GM23248 (cell line): Measurements from ENCODE around the gene ITGAD. TPM values are rescaled to one million over a fixed set of nuclear protein-coding genes. Genes with fewer than 3 reads are reported as not detected.

Source experiments
- DNase-seq: peaks from one replicate; pipeline ENCODE4 v3.0.0-alpha.2; 2015
- H2AFZ ChIP-seq: fragments of 200-600 bp; sonication (generic); 2 replicates; pipeline ENCODE4 v1.6.1; 2016; ENCODE audit warnings: antibody characterized with exemption
- H3F3A ChIP-seq: fragments of 200-600 bp; sonication (generic); 2 replicates; pipeline ENCODE4 v1.6.1; 2016; ENCODE audit warnings: mild to moderate bottlenecking, antibody characterized with exemption, mixed run types; ENCODE audit not compliant: insufficient read depth
- H3K27ac ChIP-seq: fragments of 200-600 bp; sonication (generic); 2 replicates; pipeline ENCODE4 v1.5.1; 2016; ENCODE audit warnings: mild to moderate bottlenecking
- H3K27me3 ChIP-seq: fragments of 200-600 bp; sonication (generic); replicated peaks from 2 replicates; pipeline ENCODE4 v1.6.1; 2016; ENCODE audit warnings: mild to moderate bottlenecking; ENCODE audit not compliant: insufficient read depth
- H3K36me3 ChIP-seq: fragments of 200-600 bp; sonication (generic); 2 replicates; pipeline ENCODE4 v1.6.1; 2016; ENCODE audit warnings: low read depth, mild to moderate bottlenecking
- H3K4me1 ChIP-seq: fragments of 200-600 bp; sonication (generic); 2 replicates; pipeline ENCODE4 v1.6.1; 2016; ENCODE audit warnings: mild to moderate bottlenecking; ENCODE audit not compliant: insufficient read depth
- H3K4me2 ChIP-seq: fragments of 200-600 bp; sonication (generic); one replicate; pipeline ENCODE4 v1.6.1; 2016; ENCODE audit warnings: mild to moderate bottlenecking; ENCODE audit not compliant: unreplicated experiment
- H3K4me3 ChIP-seq: fragments of 200-600 bp; sonication (generic); 2 replicates; pipeline ENCODE4 v1.5.1; 2016; ENCODE audit warnings: mild to moderate bottlenecking
- H3K79me2 ChIP-seq: fragments of 200-600 bp; sonication (generic); 2 replicates; pipeline ENCODE4 v1.6.1; 2016; ENCODE audit warnings: mild to moderate bottlenecking; ENCODE audit not compliant: insufficient read depth
- H3K9ac ChIP-seq: fragments of 200-600 bp; sonication (generic); 2 replicates; pipeline ENCODE4 v1.6.1; 2016; ENCODE audit warnings: mild to moderate bottlenecking
- H3K9me2 ChIP-seq: fragments of 200-600 bp; sonication (generic); 2 replicates; pipeline ENCODE4 v1.6.1; 2016; ENCODE audit warnings: mixed run types, mild to moderate bottlenecking, moderate library complexity; ENCODE audit not compliant: insufficient read depth
- H3K9me3 ChIP-seq: fragments of 200-600 bp; sonication (generic); one replicate; pipeline ENCODE4 v1.6.1; 2017; ENCODE audit warnings: low read depth
- H4K20me1 ChIP-seq: fragments of 200-600 bp; sonication (generic); 2 replicates; pipeline ENCODE4 v1.6.0; 2016; ENCODE audit not compliant: insufficient read depth
- EZH2 ChIP-seq: fragments of 200-600 bp; sonication (generic); IDR thresholded peaks from 2 replicates; pipeline ENCODE4 v1.6.1; 2018; ENCODE audit warnings: antibody characterized with exemption, mild to moderate bottlenecking; ENCODE audit not compliant: insufficient read depth, poor library complexity, severe bottlenecking
- EZH2phosphoT487 ChIP-seq: fragments of 200-600 bp; sonication (generic); IDR thresholded peaks from 2 replicates; pipeline ENCODE4 v1.6.1; 2018; ENCODE audit warnings: antibody characterized with exemption, moderate library complexity, mild to moderate bottlenecking, low read depth; ENCODE audit not compliant: insufficient read depth
- WGBS, 2 experiments: methylation state at CpG; one replicate each; pipeline ENCODE4 v1.1.6; 2015 to 2017; ENCODE audit warnings: low lambda C conversion rate in 2 of 2, low coverage in 1 of 2; ENCODE audit errors: missing lambda C conversion rate in 2 of 2; 5-methylcytosine and 5-hydroxymethylcytosine counted together
- in situ Hi-C: fragments of 300-500 bp; cut with MboI; formaldehyde crosslinking; loops from 2 replicates; pipeline ENCODE4 v1.15.0; 2020
- polyA plus RNA-seq: library from polyadenylated mRNA; unstranded; fragments of >200 nt; fragmentation: Nextera tagmentation; extraction: Ambion mirVana; gene quantifications from 2 replicates; pipeline ENCODE4 v1.2.1, GENCODE V29; 2016
- total RNA-seq: library from RNA; depleted of rRNA; stranded (reverse); fragments of >200 nt; shearing (Covaris generic); gene quantifications from 2 replicates; pipeline ENCODE4 v1.2.3, GENCODE V29; 2014

The ITGAD gene
- total and polyA plus RNA-seq, 2 experiments from 2014 or later, result not detected

GRCh38 chr16:31377210-31377903 is 15.8 kb upstream of the ITGAD start:
- peaks cover 17% of the 10 kb centered on the region for H3K27me3 ChIP-seq
- H3K9me3 ChIP-seq, result no peaks in the 10 kb centered on the region
- in situ Hi-C loops, result no loop called here
- TF ChIP-seq EZH2, result no peak
- TF ChIP-seq EZH2phosphoT487, result no peak
- H3K27ac ChIP-seq, result no peak overlapping the region
- no peaks in the 10 kb centered on the region for H4K20me1 ChIP-seq
- no peaks in the 10 kb centered on the region for H3K4me1 ChIP-seq
- no peak overlapping the region for H3K4me3 ChIP-seq
- no peaks in the 10 kb centered on the region for H3K36me3 ChIP-seq
- H3K9me2 ChIP-seq, result no peaks in the 10 kb centered on the region
- no peak overlapping the region for H3K9ac ChIP-seq
- WGBS, 2 experiments, result 13 to 20% methylated on average over 7 of the region's 7 CpGs
- no peak overlapping the region for H2AFZ ChIP-seq
- H3K79me2 ChIP-seq, result no peaks in the 10 kb centered on the region
- no peak for DNase-seq
- H3F3A ChIP-seq, result no peaks in the 10 kb centered on the region
- no peak overlapping the region for H3K4me2 ChIP-seq

- Histone ChIP-seq H3K27ac (no peak overlapping the region), H3K4me1 (no peaks in the 10 kb centered on the region), H3K4me3 (no peak overlapping the region), H4K20me1 (no peaks in the 10 kb centered on the region), H3K9me2 (no peaks in the 10 kb centered on the region), H3K79me2 (no peaks in the 10 kb centered on the region), H2AFZ (no peak overlapping the region), H3F3A (no peaks in the 10 kb centered on the region), H3K9ac (no peak overlapping the region), H3K4me2 (no peak overlapping the region), H3K27me3 (0 out of 2 replicates have a peak, but pooled peaks cover 8% of the 10 kb centered on the region), H3K36me3 (no peaks in the 10 kb centered on the region), H3K9me3 (no peaks in the 10 kb centered on the region)
- TF ChIP-seq EZH2phosphoT487 (no peak), EZH2 (no peak)
- in situ Hi-C loops, result no loop called here
- DNase-seq, result no peak
- 35 to 45% methylated on average over 12 of the region's 12 CpGs for WGBS, 2 experiments
Measured at GRCh38 chr16:31380201-31380600, 12.9 kb upstream of the ITGAD start.

- Histone ChIP-seq H3K9ac (no peak overlapping the region), H4K20me1 (no peaks in the 10 kb centered on the region), H3F3A (peaks cover 14% of the 10 kb centered on the region; the same call in 1 of the 2 replicates), H3K36me3 (no peaks in the 10 kb centered on the region), H3K9me2 (no peaks in the 10 kb centered on the region), H3K79me2 (no peaks in the 10 kb centered on the region), H3K9me3 (no peaks in the 10 kb centered on the region), H2AFZ (no peak overlapping the region), H3K27ac (no peak overlapping the region), H3K4me3 (no peak overlapping the region), H3K4me2 (no peak overlapping the region), H3K4me1 (peaks cover 14% of the 10 kb centered on the region), H3K27me3 (no peaks in the 10 kb centered on the region)
- WGBS, 2 experiments, result 17 to 20% methylated on average over 14 of the region's 14 CpGs
- in situ Hi-C loops, result no loop called here
- DNase-seq, result peak; percentile 77
- no peak for TF ChIP-seq EZH2
- TF ChIP-seq EZH2phosphoT487, result no peak
Measured at GRCh38 chr16:31382485-31383161, 10.5 kb upstream of the ITGAD start.

GRCh38 chr16:31385680-31386079 is 7.5 kb upstream of the ITGAD start:
- in situ Hi-C loops, result no loop called here
- H3K79me2 ChIP-seq, result no peaks in the 10 kb centered on the region
- peaks cover 14% of the 10 kb centered on the region for H3K4me1 ChIP-seq
- peaks cover 14% of the 10 kb centered on the region; the same call in 1 of the 2 replicates for H3F3A ChIP-seq
- H3K27me3 ChIP-seq, result 0 out of 2 replicates have a peak, but pooled peaks cover 6% of the 10 kb centered on the region
- no peaks in the 10 kb centered on the region for H3K9me2 ChIP-seq
- H4K20me1 ChIP-seq, result no peaks in the 10 kb centered on the region
- no peak overlapping the region for H3K4me3 ChIP-seq
- TF ChIP-seq EZH2phosphoT487 (no peak), EZH2 (no peak)
- H2AFZ ChIP-seq, result no peak overlapping the region
- 61 to 69% methylated on average over 4 of the region's 4 CpGs for WGBS, 2 experiments
- H3K9me3 ChIP-seq, result no peaks in the 10 kb centered on the region
- H3K36me3 ChIP-seq, result no peaks in the 10 kb centered on the region
- no peak for DNase-seq
- H3K9ac ChIP-seq, result no peak overlapping the region
- H3K27ac ChIP-seq, result no peak overlapping the region
- H3K4me2 ChIP-seq, result no peak overlapping the region
